Stimulated activated CD8-positive, alpha-beta memory T cell treated with anti-CD3 and anti-CD28 coated beads, Interleukin-2, amount 100 ng/mL, for 1 hour (primary cell): ENCODE measurements around the gene NSD1.
"Not testable (repeated sequence)": the region's sequence is repeated elsewhere in the genome, so short reads cannot be mapped to it uniquely, and the experiment has no call there.

Source experiments
- DNase-seq, 2 donors: peaks; one replicate each; pipeline ENCODE4 v3.0.0-alpha.2; 2020; ENCODE audit warnings: low read depth in 2 of 2

NSD1 gene

GRCh38 chr5:177291735-177292134 lies 158.2 kb downstream of the NSD1 start:
- DNase-seq, result no peak

GRCh38 chr5:177293819-177294581 lies 160.4 kb downstream of the NSD1 start:
- no peak for DNase-seq

GRCh38 chr5:177294632-177295031 lies 161.1 kb downstream of the NSD1 start:
- DNase-seq, result no peak

GRCh38 chr5:177295924-177296323 lies 162.4 kb downstream of the NSD1 start:
- no peak for DNase-seq

DNA sequence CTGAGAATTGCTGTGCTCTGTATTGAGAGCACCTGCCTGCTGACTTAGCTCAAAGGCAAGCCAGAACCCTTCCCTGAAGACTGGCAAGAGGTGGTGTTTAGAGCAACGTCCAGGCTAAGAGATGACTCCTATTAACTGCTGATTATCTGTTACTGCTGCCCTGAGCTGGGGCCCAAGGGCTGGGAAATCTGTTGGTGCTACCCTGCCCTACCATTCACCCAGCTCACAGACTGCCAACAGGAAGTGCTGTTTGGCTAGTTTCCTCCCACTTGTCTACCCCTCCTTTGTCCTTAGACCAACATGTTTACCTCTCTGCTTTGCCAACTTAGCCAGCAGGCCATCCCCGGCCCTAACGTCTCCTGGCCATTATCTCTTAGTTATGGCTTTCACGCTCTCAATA lies 163.0 kb downstream of the NSD1 start:
- DNase-seq, result no peak

DNA sequence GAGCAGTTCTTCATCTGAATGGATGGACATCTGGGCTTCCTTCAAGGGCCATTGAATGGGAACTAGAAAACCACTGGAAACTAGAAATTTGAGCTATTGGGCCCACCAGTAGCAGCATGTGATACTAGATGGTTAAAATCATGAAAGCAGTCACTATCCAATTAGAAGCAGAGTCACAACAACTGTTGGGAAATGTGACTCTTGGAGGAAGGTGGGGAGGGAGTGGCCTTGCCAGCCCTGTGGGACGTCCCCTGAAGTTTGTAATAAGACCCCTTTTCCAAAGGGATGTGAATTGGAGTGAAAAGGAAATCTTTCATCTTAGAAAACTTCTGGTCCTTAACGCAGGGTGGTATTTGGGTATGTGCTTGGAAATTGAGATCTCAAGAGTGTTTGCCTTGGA lies 164.3 kb downstream of the NSD1 start:
- no peak for DNase-seq

GRCh38 chr5:177299697-177300096 lies 166.1 kb downstream of the NSD1 start:
- no peak for DNase-seq

DNA sequence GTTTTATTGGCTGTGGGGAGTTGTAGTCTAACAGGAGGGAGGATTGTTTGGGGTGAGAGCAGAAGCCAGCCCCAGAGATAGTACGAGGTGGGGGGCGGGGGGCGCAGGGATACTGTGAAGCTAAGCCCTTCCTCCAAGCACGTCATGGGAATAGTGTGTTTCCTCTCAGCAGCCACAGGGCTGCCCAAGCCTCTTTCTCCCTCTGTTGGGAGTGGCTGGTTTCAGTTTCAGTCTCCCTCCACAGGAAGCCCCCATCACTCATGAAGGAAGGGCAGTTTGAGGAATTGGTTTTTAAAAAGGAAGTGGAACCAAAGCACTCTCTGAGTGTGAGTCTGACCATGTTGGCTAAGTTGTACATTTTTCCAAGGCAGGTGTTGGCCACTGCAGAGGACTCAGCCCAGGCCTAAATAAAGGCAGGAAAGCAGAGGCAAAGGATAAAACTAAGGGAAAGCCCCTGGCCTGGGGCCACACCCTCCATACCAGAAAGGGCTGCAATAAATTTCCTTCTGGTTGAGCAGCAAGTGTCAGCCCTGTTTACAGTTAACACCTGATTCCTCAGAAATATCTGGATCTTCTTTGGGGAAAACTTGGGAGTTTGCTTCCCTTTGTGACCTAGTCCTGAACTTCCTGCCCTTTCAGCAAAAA lies 166.8 kb downstream of the NSD1 start:
- peak; percentile 43 to 59 for DNase-seq

DNA sequence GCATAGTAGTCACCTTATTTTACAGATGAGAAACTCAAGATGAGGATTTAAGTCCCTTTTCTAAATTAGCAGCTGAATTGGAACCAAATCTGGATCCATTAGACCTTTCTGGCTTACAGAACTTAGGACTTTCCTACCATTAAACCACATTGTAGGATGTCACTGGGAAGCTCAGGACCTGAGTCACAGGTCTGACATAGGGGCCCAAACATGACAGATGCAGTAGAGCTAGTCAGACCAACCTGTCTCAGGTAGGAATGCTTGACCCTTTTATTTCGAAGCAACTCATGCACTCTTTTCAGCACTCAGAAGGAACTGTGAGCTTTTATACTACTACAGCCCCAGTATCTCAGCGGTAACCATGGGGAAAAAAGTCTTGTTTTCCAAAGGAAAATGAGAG lies 167.4 kb downstream of the NSD1 start:
- no peak for DNase-seq

- no peak for DNase-seq
Observed at GRCh38 chr5:177301503-177302165, 168.1 kb downstream of the NSD1 start.

DNA sequence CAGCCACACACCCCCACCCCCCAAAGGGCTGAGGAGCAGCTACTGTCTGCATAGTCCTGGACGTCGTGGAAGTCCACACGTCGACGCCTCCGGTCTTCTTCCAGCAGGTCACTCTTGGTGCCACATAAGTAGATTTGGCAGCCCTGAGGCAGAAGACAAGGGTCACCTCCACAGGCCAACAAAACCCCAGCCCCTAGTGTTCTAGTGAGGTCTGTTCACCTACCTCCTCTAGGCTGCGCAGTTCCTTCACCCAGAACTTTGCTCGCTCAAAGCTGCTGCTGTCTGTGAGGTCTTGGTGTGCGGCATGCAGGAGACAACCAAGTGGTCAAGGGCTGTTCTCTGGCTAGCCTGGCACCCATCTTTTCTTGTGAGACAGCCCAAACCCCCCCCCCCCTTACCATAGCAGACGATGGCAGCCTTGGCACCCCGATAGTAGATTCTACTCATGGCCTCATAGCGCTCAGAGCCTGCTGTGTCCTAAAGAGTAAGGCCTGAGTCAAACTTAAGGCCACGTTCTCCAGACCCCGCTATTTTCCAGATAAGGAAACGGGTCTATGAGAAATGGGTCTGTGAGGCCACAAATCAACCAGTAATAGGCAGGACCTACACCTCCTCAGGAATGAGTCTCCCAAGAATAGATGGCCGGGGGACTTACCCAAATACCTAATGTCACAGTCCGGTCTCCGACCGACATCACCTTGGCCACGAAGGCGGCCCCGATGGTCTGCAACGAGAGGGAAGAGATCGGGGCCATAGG lies 169.0 kb downstream of the NSD1 start:
- DNase-seq, result no peak

- DNase-seq, result peak; percentile 80 to 83
Observed at GRCh38 chr5:177303121-177303924, 169.8 kb downstream of the NSD1 start, which contains the start of the genes PRELID1 and RAB24. Gene PRELID1 (plus strand): TSS chr5:177303799. CDS start chr5:177303986, 187 bp downstream. Gene RAB24 (minus strand): TSS chr5:177303719. CDS start chr5:177303288, 431 bp downstream.

DNA sequence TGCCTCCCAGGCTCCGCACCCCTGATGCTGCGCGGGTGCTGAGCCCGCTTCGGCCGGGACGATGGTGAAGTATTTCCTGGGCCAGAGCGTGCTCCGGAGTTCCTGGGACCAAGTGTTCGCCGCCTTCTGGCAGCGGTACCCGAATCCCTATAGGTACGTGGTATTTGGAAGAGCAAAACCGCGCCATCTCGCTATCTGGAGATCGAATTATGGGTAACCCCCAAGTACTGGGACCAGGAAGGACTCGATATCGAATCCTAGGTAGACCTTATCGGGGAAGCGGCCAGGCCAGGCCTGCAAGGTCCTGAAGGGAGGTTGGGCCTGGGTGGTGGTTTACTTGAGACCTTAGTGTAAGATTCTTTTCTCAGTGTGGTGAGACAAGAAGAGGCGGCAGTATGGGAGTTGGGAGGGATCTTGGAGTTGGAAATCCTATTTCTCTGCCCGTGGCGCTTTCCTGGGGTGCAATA lies 170.4 kb downstream of the NSD1 start:
- no peak for DNase-seq

DNA sequence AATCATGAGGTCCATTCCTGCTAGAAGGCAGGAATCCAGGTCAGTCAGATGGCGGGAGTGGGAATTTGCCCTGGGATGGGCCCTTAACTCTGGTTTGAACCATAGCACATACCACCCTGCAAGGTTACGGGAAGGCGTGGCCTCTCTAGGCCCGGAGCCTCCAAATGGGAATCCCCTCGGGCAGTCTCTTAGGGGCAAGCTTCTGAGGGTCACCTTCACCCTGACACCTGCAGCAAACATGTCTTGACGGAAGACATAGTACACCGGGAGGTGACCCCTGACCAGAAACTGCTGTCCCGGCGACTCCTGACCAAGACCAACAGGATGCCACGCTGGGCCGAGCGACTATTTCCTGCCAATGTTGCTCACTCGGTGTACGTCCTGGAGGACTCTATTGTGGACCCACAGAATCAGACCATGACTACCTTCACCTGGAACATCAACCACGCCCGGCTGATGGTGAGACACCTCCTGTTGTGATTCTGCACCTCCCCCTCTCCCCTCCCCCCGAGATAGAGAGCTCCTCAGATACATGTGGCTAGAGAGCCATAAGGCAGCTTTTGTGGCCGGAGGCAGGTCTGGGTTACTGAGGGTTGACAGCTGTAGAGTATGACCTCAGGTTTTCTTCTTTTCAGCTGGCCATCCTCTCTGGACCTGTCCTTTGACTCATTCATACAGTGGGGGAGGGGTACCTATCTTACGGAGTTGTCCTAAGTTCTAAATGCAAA lies 171.0 kb downstream of the NSD1 start:
- no peak for DNase-seq

DNA sequence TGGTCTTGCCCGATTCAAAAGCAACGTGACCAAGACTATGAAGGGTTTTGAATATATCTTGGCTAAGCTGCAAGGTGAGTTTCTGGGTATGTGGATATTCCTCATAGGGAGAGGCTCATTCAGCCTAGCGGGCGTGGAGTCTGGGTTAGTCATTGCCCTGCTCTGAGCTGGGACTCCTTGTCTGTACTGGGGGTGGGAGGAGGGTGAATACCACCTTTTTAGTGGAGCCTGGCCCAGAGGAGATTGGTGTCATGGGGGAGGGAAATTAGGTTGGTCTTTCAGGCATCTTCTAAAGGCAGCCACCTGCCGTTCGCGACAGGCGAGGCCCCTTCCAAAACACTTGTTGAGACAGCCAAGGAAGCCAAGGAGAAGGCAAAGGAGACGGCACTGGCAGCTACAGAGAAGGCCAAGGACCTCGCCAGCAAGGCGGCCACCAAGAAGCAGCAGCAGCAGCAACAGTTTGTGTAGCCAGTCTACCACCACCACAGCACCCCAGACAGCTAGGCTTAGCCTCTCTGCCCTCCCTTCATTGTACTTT lies 172.6 kb downstream of the NSD1 start:
- not testable (repeated sequence) for DNase-seq

DNA sequence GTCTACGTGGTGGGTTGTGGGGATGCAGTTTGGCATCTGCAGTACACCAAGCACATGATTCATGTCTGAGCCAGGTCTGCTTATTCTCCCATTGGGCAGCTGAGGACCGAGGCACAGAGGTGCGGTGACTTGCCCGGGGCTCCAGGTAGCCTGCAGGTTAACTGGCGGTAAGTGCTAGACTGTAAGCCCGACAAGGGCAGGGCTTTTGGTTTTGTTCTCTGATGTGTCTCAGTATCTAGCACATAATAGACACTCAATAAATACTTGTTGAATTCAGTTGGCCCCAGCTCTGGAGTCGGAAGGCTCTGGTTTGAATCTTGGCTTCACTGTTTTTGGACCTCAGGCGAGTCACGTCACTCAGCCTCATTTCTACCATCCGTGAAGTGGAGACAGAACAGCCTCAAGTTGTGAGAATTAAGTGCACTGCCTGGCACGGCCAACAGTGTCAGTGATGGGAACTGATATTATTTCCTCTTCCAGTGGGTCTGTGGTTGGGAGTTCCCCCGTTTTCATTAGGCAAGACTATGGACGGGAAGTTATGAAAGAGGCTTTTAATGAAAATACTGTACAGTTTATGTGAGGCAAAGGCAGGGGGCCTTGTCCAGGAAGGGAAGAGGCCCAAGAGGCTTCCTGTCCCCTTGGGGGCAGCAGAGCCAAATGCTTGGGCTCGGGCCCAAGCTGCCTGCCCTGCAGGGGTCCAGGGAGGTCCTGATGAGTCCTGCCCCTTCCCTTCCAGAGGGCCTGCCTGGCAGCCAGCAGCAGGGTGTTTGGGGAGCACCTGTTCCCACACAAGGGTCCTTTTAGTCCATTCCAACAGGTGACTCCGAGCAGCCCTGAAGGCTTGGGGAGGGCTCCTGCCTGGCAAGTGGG lies 173.3 kb downstream of the NSD1 start:
- DNase-seq, result no peak

DNA sequence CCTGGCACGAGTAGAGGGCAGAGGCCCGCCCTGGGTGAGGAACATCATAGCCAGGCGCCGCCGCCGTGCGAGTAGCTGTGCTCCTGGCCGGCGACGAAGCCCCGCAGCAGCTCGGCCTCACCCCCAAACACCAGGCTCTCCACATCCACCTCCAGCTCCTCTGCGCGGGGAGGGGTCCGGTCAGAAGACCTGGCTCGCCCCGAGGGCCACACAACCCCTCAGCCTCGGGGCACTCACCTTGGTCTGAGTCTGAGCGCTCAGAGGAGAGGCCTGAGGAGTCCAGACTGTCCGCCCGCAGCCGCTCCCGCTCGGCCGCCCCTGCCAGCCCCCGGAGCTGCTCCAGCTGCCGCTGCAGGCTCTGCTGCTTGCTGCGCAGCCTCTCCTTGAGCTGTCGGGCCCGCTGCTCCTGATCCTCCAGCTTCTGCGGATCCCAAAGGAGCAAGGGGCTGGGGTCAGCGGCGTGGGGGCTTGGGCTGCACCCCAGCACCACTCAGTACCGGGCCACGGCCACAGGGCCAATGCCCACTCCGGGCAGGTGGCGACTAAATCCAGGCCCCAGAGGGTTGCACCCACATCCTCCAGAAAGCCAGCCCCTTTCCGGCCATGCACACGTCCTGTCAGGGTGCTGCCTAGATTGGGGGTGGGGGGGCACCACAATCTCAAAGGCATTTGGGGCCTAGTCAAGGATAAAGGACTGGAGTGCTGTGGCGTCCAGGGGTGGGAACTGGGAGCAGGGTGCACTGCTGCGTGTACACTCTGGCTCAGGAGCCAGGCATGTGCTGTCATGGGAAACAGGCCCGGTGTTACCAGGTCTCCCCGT lies 174.2 kb downstream of the NSD1 start:
- DNase-seq, result no peak

DNA sequence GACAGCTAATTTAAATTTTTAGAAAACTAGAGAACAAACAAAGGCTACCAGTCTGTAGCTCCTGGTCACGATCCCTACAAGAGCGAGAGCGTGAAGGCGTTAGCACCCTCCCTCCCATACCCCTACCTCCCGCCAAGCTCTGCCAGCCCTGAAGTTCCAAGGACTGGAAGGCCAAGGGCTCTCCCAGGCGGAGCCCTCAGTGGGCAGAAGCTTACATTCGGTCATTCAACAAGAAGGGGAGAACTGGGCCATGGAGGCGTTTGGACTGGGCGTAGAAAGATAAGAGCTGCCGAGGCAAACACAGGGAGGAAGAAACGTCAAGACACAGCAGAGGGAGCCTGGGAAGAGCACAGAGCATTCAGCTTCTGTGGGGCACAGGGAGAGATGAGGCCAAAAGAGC lies 175.2 kb downstream of the NSD1 start:
- DNase-seq, result no peak
